ENCODE results near the gene HTR3B. TPM values are rescaled to one million over a fixed set of nuclear protein-coding genes. Genes with fewer than 3 reads are reported as not detected.

The HTR3B gene
- total RNA-seq, 1 experiment from 2014 or later = not detected

DNA sequence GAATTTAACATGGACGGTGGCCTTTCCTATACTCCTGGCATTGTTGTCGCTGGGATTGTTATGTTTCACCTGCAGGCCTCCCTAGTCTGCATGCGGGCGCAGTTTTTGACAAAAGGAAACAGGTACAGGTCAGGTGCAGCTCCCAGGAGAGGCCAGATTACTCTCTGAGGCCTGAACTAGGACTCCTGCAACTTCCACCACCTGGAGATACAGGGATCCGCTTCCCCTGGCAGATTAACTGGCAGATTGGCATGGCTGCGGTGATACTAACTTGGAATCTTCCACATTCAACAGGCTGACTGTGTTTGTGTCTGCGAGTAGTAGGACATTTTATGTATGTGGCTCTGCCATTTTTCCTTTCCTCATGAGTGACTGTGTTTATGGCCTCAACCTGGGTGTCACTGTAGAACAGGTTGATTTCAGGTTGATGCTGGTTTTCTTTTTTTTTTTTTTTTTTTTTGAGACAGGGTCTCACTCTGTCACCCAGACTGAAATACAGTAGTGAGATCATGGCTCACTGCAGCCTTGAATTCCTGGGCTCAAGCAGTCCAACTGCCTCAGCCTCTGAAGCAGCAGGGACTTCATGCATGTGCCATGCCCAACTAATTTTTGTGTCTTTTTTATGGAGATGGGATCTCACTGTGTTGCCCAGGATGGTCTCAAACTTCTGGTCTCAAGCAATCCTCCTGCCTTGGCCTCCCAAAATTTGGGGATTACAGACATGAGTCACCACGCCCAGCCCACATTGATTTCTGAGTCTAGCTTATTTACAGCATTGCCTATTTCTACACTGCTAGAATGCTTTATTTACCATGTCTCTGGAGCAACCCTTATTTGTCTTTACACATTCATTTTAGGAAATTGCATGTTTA is 27.6 kb upstream of the HTR3B start:
- Histone ChIP-seq H3K23ac (ENCODE audit: insufficient read length, low read depth, low read length) (no peak overlapping the region), H2BK15ac (ENCODE audit: low read depth, low read length) (no peak overlapping the region), H3K18ac (ENCODE audit: insufficient read length, low read depth, low read length) (no peak overlapping the region), H3T11ph (ENCODE audit: low read length) (no peak overlapping the region), H2BK12ac (ENCODE audit: insufficient read length, low read depth, low read length) (no peak overlapping the region), H3K79me1 (ENCODE audit: insufficient read depth, low read depth, low read length, poor library complexity, severe bottlenecking) (no peaks in the 10 kb centered on the region), H3K4me2 (ENCODE audit: insufficient read depth, insufficient read length, low read length) (no peak overlapping the region), H2BK120ac (ENCODE audit: low read depth, low read length, poor library complexity, severe bottlenecking) (no peak overlapping the region), H2AK5ac (ENCODE audit: insufficient read length, low read length) (no peak overlapping the region), H2BK20ac (ENCODE audit: low read depth, low read length, poor library complexity, severe bottlenecking) (no peak overlapping the region), H4K20me1 (ENCODE audit: control insufficient read depth, insufficient read depth, insufficient read length) (no peaks in the 10 kb centered on the region), H3K56ac (ENCODE audit: insufficient read length, low read depth, low read length) (no peak overlapping the region), H3K27ac (ENCODE audit: insufficient read length, low read depth, low read length) (no peak overlapping the region), H3K27me3 (ENCODE audit: insufficient read depth, low read length) (no peaks in the 10 kb centered on the region), H3K4me1 (ENCODE audit: insufficient read depth, low read length) (peaks cover 3% of the 10 kb centered on the region; the same call in 1 of the 2 replicates), H4K5ac (ENCODE audit: insufficient read length, low read depth, low read length) (no peak overlapping the region), H3K79me2 (ENCODE audit: insufficient read depth, low read length) (peaks cover 21% of the 10 kb centered on the region; the same call in 1 of the 2 replicates), H3K14ac (ENCODE audit: insufficient read depth, low read length) (no peak overlapping the region), H3K23me2 (ENCODE audit: insufficient read length, low read depth, low read length, poor library complexity, severe bottlenecking) (peaks cover 10% of the 10 kb centered on the region), H3K4ac (ENCODE audit: low read depth, low read length) (no peak overlapping the region), H3K9ac (ENCODE audit: extremely low read depth, insufficient read length, low read length) (no peak overlapping the region), H2BK5ac (ENCODE audit: insufficient read length, low read length) (no peak overlapping the region), H2AFZ (ENCODE audit: low read length) (no peak overlapping the region), H3K9me3 (ENCODE audit: control insufficient read depth, low read depth, low read length) (no peaks in the 10 kb centered on the region), H4K8ac (replicated peaks; ENCODE audit: insufficient read length, low read depth, low read length) (no peak overlapping the region), H4K91ac (ENCODE audit: insufficient read length, low read depth, low read length) (no peak overlapping the region)
- Mint-ChIP-seq H3K27me3 (ENCODE audit: low read depth) (no peaks in the 10 kb centered on the region), H3K36me3 (ENCODE audit: insufficient read depth in 1 of 3, low read depth in 3 of 3) (peaks cover 6 to 24% (median 15%) of the 10 kb centered on the region in 3 experiments), H3K4me1 (peaks cover 32 to 38% of the 10 kb centered on the region in 2 experiments), H3K9me3 (peaks cover 6 to 11% of the 10 kb centered on the region in 2 experiments; a peak in 1 of 5 replicates), H3K27ac (peak overlapping the region in 2 of 3 experiments; percentile 99 to 100; a peak in 2 of 7 replicates), H3K4me3 (peak overlapping the region in 1 of 2 experiments; percentile 90; a peak in 3 of 5 replicates)
- WGBS (ENCODE audit: extremely low coverage, insufficient read length, low lambda C conversion rate) = no CpG with 5 or more reads among the region's 8 CpGs
- no peak for DNase-seq
- TF ChIP-seq CTCF (conservative IDR thresholded peaks at IDR 0.05) = no peak
